ENCODE measurements around the gene LECT2. TPM values are rescaled to one million over a fixed set of nuclear protein-coding genes. Genes with fewer than 3 reads are reported as not detected.

LECT2 gene
- total RNA-seq, result not detected in 2 replicates

GRCh38 chr5:135954899-135955298 lies at the start of gene LECT2:
Gene LECT2 (minus strand): TSS chr5:135954983. CDS start chr5:135954833, 150 bp downstream.

Other genes starting within 250 kb of the LECT2 start
- gene SLC25A48, start 120.3 kb downstream of the LECT2 start, total RNA-seq, result not detected in 2 replicates
- not detected in 2 replicates for gene IL9, start 59.1 kb downstream of the LECT2 start, total RNA-seq
- gene TGFBI, start 74.0 kb upstream of the LECT2 start, total RNA-seq, result 96.9 and 107 TPM in 2 replicates
- gene SMAD5, start 177.9 kb upstream of the LECT2 start, total RNA-seq, result 32.0 and 36.0 TPM in 2 replicates
- gene SMIM32, start 238.2 kb upstream of the LECT2 start, total RNA-seq, result not detected in 2 replicates